ENCODE results near the gene MACROD2.
"Not testable (repeated sequence)": the region's sequence is repeated elsewhere in the genome, so short reads cannot be mapped to it uniquely, and the experiment has no call there.

MACROD2 gene

DNA sequence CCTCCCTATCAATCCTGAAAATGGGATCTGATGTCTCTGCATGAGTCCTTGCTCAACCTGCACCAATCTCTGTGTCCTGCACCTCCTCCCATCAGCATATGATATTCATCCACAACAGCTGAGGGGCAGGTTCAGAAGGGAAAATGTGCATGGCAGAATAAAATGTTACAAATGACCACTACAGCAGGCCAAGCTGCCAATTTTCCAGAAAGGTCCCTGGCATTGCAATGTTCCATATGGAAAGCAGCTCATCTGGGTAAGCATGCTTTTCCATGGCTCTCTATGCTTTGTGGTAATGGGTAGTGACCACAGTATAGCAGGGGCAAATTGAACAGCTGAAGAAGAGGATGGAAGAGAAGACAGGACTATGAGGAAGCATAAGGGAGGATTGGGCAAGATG is 1183.3 kb downstream of the MACROD2 start:
- no peak for DNase-seq (ENCODE audit: low read depth)

GRCh38 chr20:15179381-15179780 is 1184.1 kb downstream of the MACROD2 start:
- no peak for DNase-seq (ENCODE audit: low read depth)

DNA sequence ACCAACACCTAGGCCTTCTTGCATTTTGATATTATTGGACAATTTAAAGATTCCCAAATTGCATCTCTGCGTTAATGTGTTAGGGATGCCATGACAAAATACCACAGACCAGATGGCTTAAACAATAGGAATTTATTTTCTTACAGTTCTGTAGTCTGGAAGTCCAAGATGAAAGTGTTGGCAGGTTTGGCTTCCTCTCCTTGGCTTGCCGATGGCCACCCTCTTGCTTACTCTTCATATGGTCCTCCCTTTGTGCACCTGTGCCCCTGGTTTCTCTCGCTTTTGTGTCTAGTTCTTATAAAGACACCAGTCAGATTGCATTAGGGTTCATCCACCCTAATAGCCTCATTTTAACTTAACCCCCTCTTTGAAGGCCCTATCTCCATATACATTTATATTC is 1184.5 kb downstream of the MACROD2 start:
- DNase-seq (ENCODE audit: low read depth) = no peak

- no peak for DNase-seq (ENCODE audit: low read depth)
These were observed 1190.0 kb downstream of the MACROD2 start for GRCh38 chr20:15185322-15185721.

DNA sequence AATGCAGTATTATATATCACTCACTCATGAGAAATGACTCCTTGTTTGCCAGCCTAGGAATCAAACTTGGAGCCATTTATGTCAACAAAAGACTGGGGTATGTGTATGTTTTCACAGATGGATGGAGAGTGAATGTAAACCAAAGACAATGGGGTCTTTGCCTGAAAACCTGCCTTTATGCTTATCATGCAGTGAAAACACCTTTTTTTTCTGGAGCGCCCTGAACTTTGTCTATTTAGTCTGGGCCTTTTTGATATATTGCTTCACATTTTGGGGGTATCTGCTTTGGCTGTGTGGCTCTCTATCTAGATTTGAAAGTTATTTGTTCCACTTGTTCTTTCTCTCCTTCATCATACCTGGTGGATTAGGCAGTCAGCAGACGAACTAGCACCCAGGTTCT is 1190.6 kb downstream of the MACROD2 start:
- no peak for DNase-seq (ENCODE audit: low read depth)

DNA sequence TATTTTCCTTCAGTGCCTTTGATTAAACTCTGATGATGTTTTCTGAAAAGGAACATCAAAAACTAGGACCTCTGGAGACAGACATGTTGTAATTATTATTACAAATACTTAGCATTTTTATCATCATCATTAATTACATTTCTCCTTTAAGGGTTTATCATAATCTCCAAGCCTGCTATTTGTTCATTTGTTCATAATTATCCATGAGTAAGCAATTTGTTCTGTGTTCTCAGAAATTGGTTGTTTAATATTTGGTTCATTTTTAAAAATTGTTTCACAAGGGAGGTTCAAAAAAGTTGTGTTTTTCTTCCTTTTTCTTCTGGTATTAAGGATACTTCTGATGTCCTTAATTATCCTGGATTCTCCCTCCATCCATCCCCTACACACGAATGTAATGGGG is 1192.3 kb downstream of the MACROD2 start:
- DNase-seq (ENCODE audit: low read depth) = no peak

DNA sequence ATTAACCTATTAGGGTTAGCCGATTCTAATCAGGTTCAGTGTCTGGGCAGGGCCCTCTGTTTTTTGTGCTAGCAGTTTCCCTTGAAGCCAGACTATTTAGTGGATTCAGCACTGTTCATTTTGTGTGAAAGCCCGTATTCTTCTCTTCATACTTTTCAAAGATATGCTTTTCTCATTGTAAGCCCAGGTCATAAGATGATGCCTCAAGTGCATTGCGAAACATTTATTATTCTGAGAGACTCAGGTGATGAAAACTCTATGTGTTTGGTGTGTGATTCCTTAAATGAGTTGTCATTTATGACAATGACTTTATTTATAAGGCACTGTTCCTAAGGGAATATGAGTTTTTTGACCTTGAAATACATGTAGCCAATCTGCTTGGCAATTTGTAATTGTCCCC is 1193.1 kb downstream of the MACROD2 start:
- no peak for DNase-seq (ENCODE audit: low read depth)

GRCh38 chr20:15191082-15191723 is 1195.9 kb downstream of the MACROD2 start:
- DNase-seq (ENCODE audit: low read depth) = no peak

DNA sequence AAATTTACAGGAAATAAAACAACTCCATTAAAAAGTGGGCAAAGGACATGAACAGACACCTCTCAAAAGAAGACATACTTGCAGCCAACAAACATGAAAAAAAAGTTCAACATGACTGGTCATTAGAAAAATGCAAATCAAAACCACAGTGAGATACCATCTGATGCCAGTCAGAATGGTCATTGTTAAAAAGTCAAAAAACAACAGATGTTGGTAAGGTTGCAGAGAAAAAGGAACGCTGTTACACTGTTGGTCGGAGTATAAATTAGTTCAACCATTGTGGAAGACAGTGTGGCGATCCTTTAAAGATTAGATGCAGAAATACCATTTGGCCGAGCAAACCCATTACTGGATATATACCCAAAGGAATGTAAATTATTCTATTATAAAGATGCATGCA is 1200.1 kb downstream of the MACROD2 start:
- DNase-seq (ENCODE audit: low read depth) = no peak

- no peak for DNase-seq (ENCODE audit: low read depth)
These were observed 1201.4 kb downstream of the MACROD2 start for GRCh38 chr20:15196547-15197255.

- not testable (repeated sequence) for DNase-seq (ENCODE audit: low read depth)
These were observed 1202.7 kb downstream of the MACROD2 start for GRCh38 chr20:15198017-15198416.

DNA sequence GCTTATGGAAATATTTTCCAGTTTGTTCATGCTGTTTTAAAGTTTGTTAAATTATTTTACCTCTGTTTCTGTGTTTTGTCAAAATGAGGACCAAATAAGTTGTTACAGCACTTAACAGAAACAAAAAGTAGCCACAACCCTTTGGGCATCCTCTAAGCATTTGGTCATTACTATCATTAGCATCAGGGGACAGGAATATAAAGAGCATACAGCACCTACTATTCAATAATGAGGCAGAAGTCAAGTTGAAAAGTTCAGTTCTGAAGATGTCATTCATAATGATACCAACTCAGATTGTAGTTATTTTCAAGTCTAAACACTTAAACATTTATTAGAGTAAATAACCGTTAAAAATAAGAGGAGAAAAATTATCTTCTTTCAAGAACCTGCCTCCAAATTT is 1204.4 kb downstream of the MACROD2 start:
- no peak for DNase-seq (ENCODE audit: low read depth)

GRCh38 chr20:15200147-15200565 is 1204.8 kb downstream of the MACROD2 start:
- peak; percentile 23 for DNase-seq (ENCODE audit: low read depth)

- no peak for DNase-seq (ENCODE audit: low read depth)
These were observed 1206.3 kb downstream of the MACROD2 start for GRCh38 chr20:15201602-15202001.

- no peak for DNase-seq (ENCODE audit: low read depth)
These were observed 1208.9 kb downstream of the MACROD2 start for GRCh38 chr20:15204234-15204633.

DNA sequence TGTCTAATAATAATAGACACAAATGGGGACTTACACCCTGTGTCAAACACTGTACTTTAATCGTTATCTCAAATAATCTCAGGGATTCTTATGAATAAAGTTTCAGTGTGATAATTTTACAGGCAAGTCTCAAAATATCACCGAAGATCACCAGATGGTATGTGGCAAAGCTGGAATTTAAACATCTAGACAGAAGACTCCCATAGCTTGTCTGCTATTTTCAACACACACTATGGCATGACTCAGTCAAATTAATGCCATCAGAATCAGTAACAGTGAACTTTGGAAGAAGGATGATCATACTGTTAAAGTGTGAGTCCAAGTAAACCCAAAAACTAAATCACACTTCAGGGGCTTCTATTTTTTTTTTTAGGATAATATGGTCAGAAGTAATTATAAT is 1209.7 kb downstream of the MACROD2 start:
- no peak for DNase-seq (ENCODE audit: low read depth)

GRCh38 chr20:15205719-15206118 is 1210.4 kb downstream of the MACROD2 start:
- no peak for DNase-seq (ENCODE audit: low read depth)

DNA sequence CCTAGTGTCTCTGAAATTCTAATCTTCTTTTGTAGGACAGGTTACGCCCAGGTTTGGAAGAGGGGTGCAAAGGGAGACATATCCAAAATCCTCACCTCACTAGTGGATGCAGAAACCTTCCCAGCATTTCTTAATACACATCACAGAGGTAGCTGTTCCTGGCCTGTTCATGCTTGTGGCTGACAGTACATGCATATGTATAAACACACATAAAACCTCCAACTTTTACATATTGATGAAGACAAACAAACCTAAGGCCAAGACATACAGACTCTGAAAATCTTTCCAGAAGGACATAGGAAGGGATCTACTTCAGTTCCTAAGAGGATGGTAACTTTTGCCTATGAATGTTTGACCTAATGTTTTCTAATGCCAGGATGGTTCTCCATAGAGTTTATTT is 1214.2 kb downstream of the MACROD2 start:
- DNase-seq (ENCODE audit: low read depth) = no peak

DNA sequence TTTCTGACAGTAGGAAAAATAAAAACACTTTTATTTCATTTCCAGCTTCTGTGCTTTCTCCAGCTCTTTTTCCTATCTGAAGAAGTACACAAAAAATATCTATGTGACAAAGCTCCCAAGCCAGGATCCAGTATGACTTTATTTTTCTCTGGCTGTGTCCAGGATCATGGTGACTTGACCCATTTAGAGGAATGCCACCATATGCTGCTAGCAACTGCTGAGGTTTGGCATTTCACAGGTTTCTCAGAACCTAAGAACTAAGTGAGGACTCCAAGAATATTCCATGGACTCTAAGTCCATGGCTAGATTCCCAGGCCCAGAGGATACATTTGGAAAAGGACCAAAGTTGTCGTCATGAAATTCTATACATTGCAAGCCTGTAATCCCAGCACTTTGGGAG is 1218.7 kb downstream of the MACROD2 start:
- DNase-seq (ENCODE audit: low read depth) = no peak

GRCh38 chr20:15220009-15220656 is 1224.8 kb downstream of the MACROD2 start:
- peak; percentile 54 for DNase-seq (ENCODE audit: low read depth)

- DNase-seq (ENCODE audit: low read depth) = no peak
These were observed 1225.7 kb downstream of the MACROD2 start for GRCh38 chr20:15220778-15221565.

- DNase-seq (ENCODE audit: low read depth) = no peak
These were observed 1227.4 kb downstream of the MACROD2 start for GRCh38 chr20:15222502-15223330.

All from stromal cell of bone marrow (primary cell).